Head of caudate nucleus (tissue), 42 donors: ENCODE data around the gene DCUN1D4.
"Not testable (repeated sequence)": the region's sequence is repeated elsewhere in the genome, so short reads cannot be mapped to it uniquely, and the experiment has no call there.

Source experiments
- DNase-seq, 42 donors: peaks; one replicate each; pipeline versions ENCODE4 v3.0.0 to v3.0.0-alpha.2; 2020 to 2021; ENCODE audit warnings: mixed read lengths in 7 of 42
- intact Hi-C: fragments of 100-400 bp; cut with DNase I; formaldehyde crosslinking; loops from one replicate; pipeline ENCODE4 v1.15.0; 2022

DCUN1D4 gene

DNA sequence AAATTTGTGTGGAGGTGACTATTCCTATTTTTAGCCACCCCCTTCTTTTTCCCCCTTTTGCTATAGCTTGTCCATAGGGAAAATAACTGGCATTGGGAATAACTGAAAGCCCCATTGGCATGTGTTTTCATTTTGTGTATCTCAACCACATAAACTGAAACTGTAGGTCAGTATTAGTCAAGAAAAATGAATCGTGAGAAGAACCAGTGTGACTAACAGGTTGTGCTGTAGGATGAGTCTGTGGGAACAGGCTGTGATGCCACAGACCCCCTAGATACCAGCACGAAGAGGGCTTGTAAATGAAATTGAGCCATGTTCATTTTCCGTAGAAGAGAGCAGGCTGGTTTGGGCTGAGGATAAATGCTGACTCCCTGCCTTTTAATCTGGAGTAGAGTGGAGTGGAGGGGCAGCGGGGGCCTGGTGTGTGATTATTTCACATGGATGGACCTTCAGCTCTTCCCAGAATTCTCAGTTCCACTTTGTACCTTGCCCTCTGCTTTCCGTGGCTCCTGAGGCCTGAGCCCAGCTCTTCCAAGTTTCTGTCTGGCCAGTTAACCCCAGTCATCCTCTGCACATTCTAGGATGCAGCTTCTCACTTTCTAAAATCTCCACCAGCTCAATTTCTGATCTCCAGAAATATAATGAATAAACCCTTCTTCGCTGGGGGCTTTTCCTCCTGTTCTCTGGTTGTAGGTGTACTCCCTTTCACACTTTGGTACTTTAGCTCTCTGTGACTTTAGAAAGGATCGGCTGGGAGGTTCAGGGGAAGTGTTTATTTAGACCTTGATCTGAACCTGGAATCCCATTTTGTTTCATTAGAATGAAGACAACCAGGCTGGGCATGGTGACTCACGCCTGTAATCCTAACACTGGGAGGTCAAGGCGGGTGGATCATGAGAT lies 37.3 kb downstream of the DCUN1D4 start:
- no peak for DNase-seq
- intact Hi-C loops: no loop called here

GRCh38 chr4:51884055-51884454 lies 41.1 kb downstream of the DCUN1D4 start:
- intact Hi-C loops: no loop called here
- no peak for DNase-seq

DNA sequence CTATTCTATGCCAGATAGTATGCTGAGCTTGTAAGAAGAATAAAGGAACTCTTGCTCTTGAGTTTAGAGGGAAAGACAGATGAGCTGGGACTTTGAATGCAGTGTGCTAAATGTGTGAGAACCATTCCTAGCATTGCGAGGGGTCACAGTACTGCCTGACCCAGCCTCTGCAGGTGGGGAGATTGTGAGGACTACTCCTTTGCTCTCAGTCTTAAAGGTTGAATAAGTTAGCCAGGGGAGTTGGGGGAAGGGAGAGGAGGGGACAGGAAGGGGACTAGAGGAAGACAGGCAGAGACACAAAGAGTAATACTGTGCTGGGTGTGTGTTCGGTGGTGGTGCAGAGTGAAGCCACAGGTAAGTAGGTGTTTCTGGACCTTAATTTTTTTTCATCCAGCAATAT lies 41.7 kb downstream of the DCUN1D4 start:
- DNase-seq: no peak
- intact Hi-C loops: no loop called here

- intact Hi-C loops: no loop called here
- peak in 6 of 42 donors; percentile 17 to 55 (median 36) for DNase-seq
These were observed 42.4 kb downstream of the DCUN1D4 start for GRCh38 chr4:51885363-51885762.

DNA sequence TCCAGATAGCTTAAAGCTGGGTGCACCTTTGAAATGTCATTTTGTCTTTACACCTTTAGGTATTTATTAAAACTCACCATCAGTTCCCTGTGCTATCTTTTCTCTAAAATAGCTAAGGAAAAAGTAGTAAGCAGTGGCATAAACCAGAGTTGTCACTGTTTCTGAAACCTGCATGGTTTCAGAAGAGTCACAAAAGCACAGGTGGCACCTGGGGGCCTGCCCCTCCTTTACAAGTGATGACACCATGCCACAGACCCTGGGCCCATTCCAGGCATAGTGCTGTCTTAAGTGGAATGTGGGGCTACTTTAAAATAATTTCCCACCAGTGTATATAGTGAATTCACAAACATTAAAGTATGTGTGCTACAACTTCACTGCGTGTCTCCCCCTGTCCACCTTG lies 47.8 kb downstream of the DCUN1D4 start:
- no peak for DNase-seq
- intact Hi-C loops: no loop called here

- DNase-seq, intact Hi-C loops: not testable (repeated sequence)
These were observed 50.4 kb downstream of the DCUN1D4 start for GRCh38 chr4:51893402-51893801.

- no peak for DNase-seq
- intact Hi-C loops: no loop called here
These were observed 51.2 kb downstream of the DCUN1D4 start for GRCh38 chr4:51894059-51894645.

DNA sequence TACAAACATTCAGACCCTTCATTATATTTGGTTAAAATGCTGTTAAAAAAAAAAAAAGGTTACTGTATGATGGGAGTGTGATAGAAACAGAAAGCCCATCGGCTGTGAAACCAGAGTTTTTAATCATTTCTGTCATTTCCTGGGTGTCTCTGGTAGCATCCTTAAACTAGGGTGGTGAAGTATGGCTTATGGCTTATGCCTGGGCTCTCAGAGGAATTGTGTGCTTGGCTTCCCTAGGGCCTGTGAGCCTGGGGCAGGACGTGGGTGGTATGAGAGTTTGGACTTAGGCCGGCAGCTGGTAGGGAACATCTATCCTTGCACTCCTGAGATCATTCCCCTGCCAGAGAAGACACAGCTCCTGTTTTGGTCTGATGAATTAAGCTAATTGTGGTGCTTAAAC lies 52.2 kb downstream of the DCUN1D4 start:
- intact Hi-C loops: loop anchor here (5.0 kb wide), 1 partner anchor 127 kb away; the partner anchor contains the start of gene LRRC66
- no peak for DNase-seq

- DNase-seq: peak; percentile 24 to 89 (median 71)
- intact Hi-C loops: loop anchor here (5.0 kb wide), 1 partner anchor 126 kb away; the partner anchor contains the start of gene LRRC66
These were observed 53.0 kb downstream of the DCUN1D4 start for GRCh38 chr4:51895816-51896408.

- intact Hi-C loops: no loop called here
These were observed 58.4 kb downstream of the DCUN1D4 start for GRCh38 chr4:51901363-51901762.

GRCh38 chr4:51906167-51906958 lies 63.4 kb downstream of the DCUN1D4 start:
- intact Hi-C loops: no loop called here
- DNase-seq: peak in 3 of 42 donors; percentile 23 to 37 (median 27)

More at GRCh38 chr4:51901363-51901762, 58.4 kb downstream of the DCUN1D4 start:
- peak in 11 of 42 donors; percentile 8 to 58 (median 18) for DNase-seq

DNA sequence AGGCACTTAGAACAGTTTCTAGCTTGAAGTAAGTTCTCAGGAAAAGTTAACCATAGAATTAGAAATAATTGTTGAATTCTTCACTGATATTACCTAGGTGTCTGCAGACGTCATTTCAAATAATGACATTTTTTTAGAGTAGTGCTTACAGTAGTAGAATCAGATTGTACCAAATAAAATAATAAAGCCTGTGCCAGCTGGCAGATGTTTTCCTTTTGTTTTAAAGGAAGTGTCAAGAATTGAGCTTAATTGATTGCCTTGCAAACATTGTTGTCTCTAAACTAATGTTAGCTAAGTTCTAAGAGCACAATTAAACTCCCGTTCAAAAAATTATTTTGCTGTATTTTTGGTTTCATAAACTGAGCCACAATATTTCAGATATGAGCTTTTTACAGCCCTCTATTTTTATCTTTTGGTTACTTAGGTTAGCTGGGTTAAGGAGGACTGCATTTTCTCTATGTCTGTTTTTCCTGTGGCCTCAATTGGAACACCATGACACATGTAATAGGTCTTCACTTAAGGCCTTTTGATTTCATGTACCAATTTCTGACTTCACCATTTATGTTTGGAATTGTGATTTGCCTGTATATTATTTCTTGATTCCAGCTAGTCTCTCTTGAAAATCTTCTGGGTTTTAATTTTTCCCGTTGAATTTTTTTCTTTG lies 64.2 kb downstream of the DCUN1D4 start:
- intact Hi-C loops: no loop called here
- no peak for DNase-seq

- DNase-seq: no peak
- intact Hi-C loops: no loop called here
These were observed 66.3 kb downstream of the DCUN1D4 start for GRCh38 chr4:51909236-51909703.

DNA sequence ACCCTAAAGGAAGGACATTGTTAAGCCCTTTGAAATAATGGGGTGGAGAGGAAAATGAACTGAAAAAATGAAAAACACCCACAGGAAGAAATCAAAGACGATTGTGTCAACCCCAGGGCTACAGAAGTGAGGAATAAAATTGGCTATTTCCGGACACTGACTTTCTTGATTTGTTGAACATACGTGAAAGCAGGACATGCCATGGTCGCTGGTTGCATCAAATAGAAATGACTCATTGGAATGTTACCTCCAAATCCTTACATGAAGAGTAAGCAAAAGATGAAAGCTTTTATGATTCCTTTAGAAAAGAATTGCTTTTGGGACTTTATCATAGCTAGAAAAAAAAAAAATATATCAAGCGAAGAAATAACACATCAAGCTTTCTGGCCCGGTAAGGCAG lies 75.3 kb downstream of the DCUN1D4 start:
- intact Hi-C loops: no loop called here
- no peak for DNase-seq

DNA sequence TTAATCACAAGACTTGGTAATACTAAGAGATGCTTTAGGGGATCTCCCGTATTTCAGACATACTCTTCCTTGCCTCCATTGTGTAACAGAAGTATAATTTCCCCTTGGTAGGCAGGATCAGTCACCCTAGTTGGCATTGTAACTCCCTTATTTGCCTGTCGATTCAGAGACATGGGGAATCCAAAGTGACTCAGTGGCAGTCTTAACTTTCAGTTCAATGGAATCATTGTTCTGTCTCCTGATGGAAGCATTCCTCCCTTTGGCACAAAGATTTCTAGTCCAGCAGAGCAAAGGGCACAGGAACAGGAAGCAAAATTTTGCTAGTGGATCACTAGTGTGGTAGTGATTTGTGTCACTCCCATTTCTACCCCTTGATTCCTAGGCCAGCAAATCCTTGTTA lies 80.4 kb downstream of the DCUN1D4 start:
- intact Hi-C loops: no loop called here

GRCh38 chr4:51925307-51925706 lies 82.4 kb downstream of the DCUN1D4 start:
- intact Hi-C loops: no loop called here
- no peak for DNase-seq

More for the DNA sequence above, 80.4 kb downstream of the DCUN1D4 start:
- no peak for DNase-seq

DNA sequence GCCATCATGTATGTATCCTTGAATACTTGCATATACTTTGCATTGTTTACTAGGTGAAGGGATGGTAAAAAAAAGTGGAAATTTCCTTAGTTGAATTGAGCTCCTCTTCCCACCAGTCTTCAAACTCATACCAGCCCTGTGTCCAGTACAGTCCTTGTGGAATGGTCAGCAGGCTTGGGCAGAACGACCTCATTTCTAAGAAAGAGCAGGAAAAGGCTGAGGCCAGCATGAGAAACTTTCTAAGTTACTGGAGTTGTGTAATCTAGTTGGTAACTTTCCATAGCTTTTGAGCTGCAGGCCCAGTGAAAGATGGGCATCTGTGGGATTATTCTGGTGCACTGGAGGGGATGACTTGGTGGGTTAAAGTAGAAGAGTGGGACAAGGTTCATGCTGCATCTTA lies 87.6 kb downstream of the DCUN1D4 start:
- DNase-seq: no peak
- intact Hi-C loops: no loop called here

- intact Hi-C loops: no loop called here
- no peak for DNase-seq
These were observed 88.5 kb downstream of the DCUN1D4 start for GRCh38 chr4:51931461-51931860.

DNA sequence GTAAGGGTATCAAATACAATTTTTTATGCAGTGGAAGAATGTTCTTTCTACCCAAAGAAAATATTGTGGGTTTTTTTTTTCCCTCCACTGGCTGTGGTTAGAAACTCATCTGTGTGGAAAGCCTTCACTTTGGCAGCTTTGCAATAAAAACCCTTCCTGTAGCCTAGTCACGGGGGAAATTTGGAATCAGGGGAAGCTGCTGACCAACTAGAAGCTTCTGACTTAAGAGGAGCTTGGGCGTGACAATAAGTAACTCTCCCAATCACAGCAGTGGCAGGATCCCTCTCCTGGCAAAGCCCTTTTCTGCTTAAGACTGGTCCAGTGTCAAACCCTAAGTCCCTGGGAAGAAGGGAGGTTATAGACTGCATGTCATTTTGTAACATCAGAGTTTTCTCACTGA lies 89.3 kb downstream of the DCUN1D4 start:
- DNase-seq: peak in 1 of 42 donors; percentile 1

More for the DNA sequence above, 89.3 kb downstream of the DCUN1D4 start:
- intact Hi-C loops: no loop called here
